SKM-1 treated with dmso at 0.1 percent for 144 hours (cell line): ENCODE measurements around the gene ADGRE2.
"Not testable (repeated sequence)": the region's sequence is repeated elsewhere in the genome, so short reads cannot be mapped to it uniquely, and the experiment has no call there.

Experiments
- DNase-seq: peaks from one replicate; lab custom pipeline; 2025; ENCODE audit not compliant: unreplicated experiment; lab: John Stamatoyannopoulos, UW

The ADGRE2 gene

DNA sequence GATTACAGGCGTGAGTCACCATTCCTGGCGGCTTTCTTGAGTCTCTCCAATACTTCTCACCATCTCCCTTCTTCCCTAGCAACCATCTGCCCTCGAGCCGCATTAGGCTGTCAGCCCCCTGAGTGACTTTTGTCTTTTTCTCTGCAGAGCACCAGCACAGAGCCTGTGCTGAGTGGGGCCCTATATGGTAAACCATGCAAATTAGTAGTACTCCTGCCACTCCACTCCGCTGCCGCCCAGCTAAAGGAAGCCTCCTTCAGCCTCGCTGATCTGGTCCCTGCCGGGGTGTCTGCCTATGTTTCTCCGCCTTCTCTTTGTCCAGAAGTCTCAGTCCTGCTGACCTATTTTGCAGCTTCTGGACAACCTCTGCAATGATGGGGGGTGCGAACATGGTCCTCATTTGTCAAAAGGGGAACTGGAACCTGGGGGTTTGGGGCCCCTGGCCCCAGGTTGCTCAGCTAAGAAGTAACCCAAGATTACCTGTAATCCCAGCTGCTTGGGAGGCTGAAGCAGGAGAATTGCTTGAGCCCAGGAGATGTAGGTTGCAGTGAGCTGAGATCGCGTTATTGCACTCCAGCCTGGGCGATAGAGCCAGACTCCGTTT is 2.4 kb upstream of the ADGRE2 start:
- DNase-seq, result not testable (repeated sequence)

DNA sequence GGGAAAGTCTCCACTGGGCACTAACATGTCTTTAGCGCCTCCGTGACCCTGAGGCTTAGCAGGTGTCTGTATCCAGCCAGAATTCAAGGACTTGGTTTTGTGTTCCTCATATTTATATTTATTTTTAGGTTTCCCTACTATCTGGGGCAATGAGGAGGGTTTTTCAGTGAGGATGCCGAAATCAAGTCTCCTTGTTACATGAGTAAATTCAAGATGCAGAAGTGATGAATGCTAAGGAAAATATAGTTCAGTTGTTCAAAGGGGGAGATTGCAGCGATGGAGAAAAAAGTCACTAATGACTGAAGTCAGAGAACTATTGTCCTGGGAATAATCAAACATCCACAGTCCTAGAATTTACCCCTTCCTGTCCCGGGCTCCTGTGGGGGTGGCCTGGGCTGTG is 791 bp upstream of the ADGRE2 start:
- no peak for DNase-seq

DNA sequence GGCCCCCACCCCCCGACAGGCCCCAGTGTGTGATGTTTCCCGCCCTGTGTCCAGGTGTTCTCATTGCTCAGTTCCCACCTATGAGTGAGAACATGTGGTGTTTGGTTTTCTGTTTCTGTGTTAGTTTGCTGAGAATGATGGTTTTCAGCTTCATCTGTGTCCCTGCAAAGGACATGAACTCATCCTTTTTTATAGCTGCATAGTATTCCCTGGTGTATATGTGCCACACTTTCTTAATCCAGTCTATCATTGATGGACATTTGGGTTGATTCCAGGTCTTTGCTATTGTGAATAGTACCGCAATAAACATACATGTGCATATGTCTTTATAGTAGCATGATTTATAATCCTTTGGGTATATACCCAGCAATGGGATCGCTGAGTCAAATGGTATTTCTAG is 715 bp downstream of the ADGRE2 start:
- DNase-seq, result not testable (repeated sequence)

- DNase-seq, result peak; percentile 66
Observed at GRCh38 chr19:14775869-14776586, 2.3 kb downstream of the ADGRE2 start.

DNA sequence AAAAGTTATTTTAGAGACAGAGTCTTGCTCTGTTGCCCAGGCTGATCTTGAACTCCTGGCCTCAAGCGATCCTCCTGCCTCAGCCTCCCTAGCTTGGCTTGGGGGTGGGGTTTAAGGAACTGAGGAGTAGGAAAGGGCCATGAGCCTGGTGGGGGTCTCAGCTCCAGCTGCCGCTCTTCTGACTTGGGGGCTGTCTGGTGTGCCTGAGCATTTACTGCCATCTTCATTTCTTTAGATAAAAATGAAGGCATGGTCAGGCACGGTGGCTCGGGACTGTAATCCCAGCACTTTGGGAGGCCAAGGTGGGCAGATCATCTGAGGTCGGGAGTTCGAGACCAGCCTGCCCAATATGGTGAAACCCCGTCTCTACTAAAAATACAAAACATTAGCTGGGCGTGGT is 3.0 kb downstream of the ADGRE2 start:
- DNase-seq, result not testable (repeated sequence)

DNA sequence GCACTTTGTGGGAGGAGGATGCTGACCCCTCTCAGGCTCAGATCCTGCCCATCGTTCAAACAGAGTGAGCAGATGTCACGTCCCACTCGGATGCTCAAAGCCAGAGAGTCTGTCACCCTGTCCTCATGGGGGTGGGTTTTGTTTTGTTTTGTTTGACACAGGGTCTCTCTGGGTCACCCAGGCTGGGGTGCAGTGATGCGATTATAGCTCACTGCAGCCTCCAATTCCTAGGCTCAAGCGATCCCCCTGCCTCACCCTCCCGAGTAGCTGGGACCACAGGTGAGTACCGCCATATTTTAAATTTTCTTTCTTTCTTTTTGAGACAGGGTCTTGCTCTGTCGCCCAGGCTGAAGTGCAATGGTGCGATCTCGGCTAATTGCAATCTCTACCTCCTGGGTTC is 4.0 kb downstream of the ADGRE2 start:
- DNase-seq, result no peak

GRCh38 chr19:14773722-14774121 is 4.6 kb downstream of the ADGRE2 start:
- DNase-seq, result not testable (repeated sequence)

- DNase-seq, result no peak
Observed at GRCh38 chr19:14772995-14773394, 5.4 kb downstream of the ADGRE2 start.

- DNase-seq, result no peak
Observed at GRCh38 chr19:14772467-14772866, 5.9 kb downstream of the ADGRE2 start.

DNA sequence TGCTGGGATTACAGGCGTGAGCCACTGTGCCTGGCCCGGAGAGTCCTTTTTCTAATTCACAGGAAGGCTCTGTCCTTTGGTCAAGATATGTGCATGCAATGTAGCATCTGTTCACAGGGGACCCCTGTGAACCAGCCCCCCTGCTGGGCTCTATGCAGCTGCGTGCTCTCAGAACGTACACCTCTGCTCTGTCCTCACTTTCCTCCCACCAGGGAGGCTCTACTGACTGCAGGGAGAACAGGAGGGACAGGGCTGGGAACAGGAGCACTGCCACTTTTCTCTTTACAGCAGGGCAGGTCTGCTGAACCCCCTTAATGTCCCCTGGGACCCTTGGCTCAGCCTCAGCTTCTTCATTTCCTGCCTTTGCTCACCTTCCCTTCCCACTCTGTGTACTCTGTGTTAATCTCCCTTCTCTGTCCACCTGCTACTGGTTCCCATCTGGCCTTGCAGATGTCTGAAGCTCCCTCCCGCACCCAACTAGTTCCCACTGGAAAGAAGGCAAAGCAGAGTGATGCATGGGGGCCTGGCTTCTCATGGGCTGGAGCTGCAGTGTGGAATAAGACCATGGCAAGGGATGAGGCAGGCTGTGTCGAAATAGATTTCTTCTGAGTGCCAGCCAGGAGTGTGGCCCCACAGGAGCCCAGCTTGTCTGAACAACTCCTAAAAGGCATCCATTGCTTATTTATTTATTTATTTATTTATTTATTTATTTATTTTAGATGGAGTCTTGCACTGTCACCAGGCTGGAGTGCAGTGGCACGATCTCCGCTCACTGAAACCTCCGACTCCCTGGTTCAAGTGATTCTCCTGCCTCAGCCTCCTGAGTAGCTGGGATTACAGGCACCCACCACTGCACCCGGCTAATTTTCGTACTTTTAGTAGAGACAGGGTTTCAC is 7.2 kb downstream of the ADGRE2 start:
- no peak for DNase-seq

DNA sequence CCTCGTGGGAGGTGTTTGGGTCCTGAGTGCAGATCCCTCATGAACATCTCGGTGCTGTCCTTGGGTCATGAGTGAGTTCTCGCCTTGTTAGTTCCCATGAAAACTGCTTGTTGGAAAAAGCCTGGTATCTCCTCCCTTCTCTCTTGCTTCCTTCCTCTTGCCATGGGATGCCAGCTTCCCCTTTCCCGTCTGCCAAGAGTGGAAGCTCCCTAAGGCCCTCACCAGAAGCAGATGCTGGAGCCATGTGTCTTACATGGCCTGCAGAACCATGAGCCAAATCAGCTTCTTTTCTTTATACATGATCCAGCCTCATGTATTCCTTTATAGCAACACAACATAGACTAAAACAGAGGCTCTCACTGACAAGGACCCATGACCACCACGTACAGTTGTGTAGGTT is 8.2 kb downstream of the ADGRE2 start:
- no peak for DNase-seq

- DNase-seq, result no peak
Observed at GRCh38 chr19:14769201-14769600, 9.2 kb downstream of the ADGRE2 start.

DNA sequence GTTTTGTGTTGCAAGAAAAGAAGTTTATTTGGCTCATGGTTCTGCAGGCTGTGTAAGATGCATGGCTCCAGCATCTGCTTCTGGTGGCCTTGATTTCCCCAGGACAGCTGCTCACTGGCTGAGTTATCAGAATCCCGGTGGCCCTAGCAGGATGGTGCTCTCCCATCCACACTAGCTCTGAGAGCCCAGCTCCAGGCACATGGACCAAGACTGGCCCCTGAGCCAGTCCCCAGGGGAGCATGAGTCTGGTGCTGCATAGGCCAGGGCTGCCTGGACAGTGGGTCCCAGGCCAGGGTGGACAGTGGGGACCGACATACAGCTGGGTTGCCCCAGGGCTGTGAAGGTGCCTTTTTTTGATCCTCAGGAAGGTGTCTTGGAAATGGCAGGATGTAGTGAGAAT is 10.4 kb downstream of the ADGRE2 start:
- no peak for DNase-seq

GRCh38 chr19:14767466-14767971 is 10.8 kb downstream of the ADGRE2 start:
- no peak for DNase-seq

DNA sequence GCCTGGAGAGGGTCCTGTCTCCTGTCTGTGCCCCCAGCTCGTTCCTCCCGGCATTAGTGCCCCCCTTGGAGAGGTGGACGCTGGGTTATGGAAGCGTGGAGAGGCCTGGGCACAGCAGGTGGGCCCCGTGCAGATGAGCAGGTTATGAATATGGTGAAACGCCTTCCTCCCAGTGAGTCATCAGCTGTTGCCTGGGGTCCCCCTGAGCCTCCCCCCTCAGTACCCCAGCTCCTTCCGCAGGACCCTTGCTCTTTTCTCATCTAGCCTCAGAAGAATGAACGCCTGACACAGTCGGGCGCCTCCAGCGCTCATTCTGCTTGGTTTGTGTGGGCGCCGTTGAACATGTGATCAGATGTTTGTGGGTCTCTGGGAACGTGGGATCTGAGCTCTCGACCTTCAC is 12.5 kb downstream of the ADGRE2 start:
- not testable (repeated sequence) for DNase-seq

DNA sequence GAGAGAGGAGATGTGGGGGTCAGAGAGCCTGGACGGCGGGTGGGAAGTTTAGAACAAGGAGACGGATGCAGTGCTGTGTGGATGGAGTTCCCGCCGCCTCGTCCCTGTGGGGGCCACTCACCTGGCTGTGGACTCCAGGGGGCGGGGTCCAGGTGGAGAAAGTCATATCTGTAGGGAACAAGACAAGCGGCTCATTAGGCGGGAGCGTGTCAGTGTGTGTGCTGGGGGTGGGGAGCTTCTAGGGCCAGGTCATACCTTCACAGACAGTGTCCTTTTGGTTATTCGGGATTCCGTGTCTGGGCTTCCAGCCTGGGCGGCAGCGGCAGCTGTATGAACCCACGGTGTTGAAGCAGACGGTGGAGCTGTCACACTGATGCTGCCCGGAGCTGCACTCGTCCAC is 13.0 kb downstream of the ADGRE2 start:
- not testable (repeated sequence) for DNase-seq

DNA sequence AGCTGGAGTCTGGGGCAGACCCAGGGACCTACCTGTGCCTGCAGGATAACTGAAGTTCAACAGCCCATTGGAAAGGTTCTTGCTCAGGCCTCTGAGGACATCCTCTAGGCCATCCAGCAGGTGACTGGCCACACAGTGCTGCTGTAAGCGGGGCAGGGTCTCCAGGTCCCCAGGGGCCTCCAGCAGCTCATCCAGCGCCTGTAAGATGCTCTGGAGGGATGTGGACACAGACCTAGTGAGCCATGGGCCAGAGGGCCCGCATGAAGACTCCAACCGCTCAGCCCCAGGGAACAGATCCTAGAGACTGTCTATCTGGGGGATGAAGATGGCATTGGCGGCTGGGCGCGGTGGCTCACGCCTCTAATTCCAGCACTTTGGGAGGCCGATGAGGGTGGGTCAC is 14.0 kb downstream of the ADGRE2 start:
- no peak for DNase-seq

GRCh38 chr19:14763497-14764145 is 14.7 kb downstream of the ADGRE2 start:
- no peak for DNase-seq

GRCh38 chr19:14762111-14762510 is 16.2 kb downstream of the ADGRE2 start:
- DNase-seq, result no peak

GRCh38 chr19:14761607-14762006 is 16.8 kb downstream of the ADGRE2 start:
- no peak for DNase-seq

DNA sequence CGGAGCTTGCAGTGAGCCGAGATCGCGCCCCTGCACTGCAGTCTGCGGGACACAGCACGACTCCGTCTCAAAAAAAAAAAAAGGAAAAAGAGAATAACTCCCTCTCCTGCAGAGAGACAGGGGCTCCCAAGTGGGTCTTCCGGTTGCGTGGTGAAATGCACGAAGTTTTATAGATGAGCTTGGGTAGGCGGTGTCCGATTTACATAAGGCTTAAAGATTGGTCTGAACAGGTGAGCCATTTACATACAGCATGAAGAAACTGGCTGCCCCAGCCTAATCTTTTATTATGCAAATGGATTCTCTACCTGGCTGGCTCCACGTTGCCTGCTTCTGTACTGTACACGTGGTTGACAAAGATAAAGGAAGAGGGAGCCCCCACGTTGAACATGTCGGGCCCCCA is 19.5 kb downstream of the ADGRE2 start:
- DNase-seq, result no peak
